SU-DHL-6 (cell line): ENCODE results near the gene MAPK12.

Experiments used
- CTCF ChIP-seq: fragments of 200-600 bp; sonication (generic); IDR thresholded peaks from one replicate; pipeline ENCODE4 v1.5.1; 2017; ENCODE audit warnings: antibody characterized with exemption, mild to moderate bottlenecking, low read length, moderate library complexity; ENCODE audit not compliant: insufficient read depth, poor library complexity, severe bottlenecking
- EZH2phosphoT487 ChIP-seq: fragments of 200-600 bp; sonication (generic), shearing (Covaris generic); conservative IDR thresholded peaks from 2 replicates; pipeline ENCODE4 v1.6.1; 2018; ENCODE audit warnings: mild to moderate bottlenecking, antibody characterized with exemption, low read length, moderate library complexity, mixed read lengths

- TF ChIP-seq CTCF (no peak), EZH2phosphoT487 (no peak)
These were observed 13.9 kb upstream of the MAPK12 start for GRCh38 chr22:50275181-50276055.
